H1 (cell line): ENCODE measurements around the gene ISY1. TPM values are rescaled to one million over a fixed set of nuclear protein-coding genes. Genes with fewer than 3 reads are reported as not detected.

ENCODE experiments used
- ATF2 ChIP-seq: IDR thresholded peaks from 2 replicates; pipeline ENCODE4 v1.6.1; 2012; ENCODE audit warnings: low read length, inconsistent platforms
- BCL11A ChIP-seq, 2 experiments: IDR thresholded peaks; one replicate each; pipeline ENCODE4 v1.6.1; 2011; ENCODE audit warnings: low read depth in 2 of 2, low read length in 2 of 2, mild to moderate bottlenecking in 2 of 2
- CHD1 ChIP-seq: IDR thresholded peaks from 2 replicates; pipeline ENCODE4 v1.6.1; 2012; ENCODE audit warnings: low read depth, low read length, improper control_type of control experiment
- E2F6 ChIP-seq: IDR thresholded peaks from 2 replicates; pipeline ENCODE4 v1.6.1; 2012; ENCODE audit warnings: inconsistent platforms
- EP300 ChIP-seq, 2 experiments: IDR thresholded peaks; 1 replicate in 1 of 2; 2 replicates in 1 of 2; pipeline ENCODE4 v1.6.1; 2011 to 2012; ENCODE audit warnings: low read depth in 2 of 2, low read length in 2 of 2, mild to moderate bottlenecking in 2 of 2, borderline replicate concordance in 1 of 2, inconsistent platforms in 1 of 2, moderate library complexity in 1 of 2
- FOSL1 ChIP-seq: IDR thresholded peaks from 2 replicates; pipeline ENCODE4 v1.6.1; 2011; ENCODE audit warnings: mild to moderate bottlenecking, low read depth, low read length, moderate library complexity; ENCODE audit not compliant: insufficient read depth
- HDAC2 ChIP-seq, 2 experiments: fragments of 300-600 bp in 1 of 2; sonication (generic) in 1 of 2; IDR thresholded peaks; 2 replicates each; pipeline ENCODE4 v1.6.1; 2011 to 2012; ENCODE audit warnings: low read depth in 2 of 2, low read length in 2 of 2, mild to moderate bottlenecking in 2 of 2, moderate library complexity in 2 of 2, borderline replicate concordance in 1 of 2, inconsistent platforms in 1 of 2
- JUND ChIP-seq: IDR thresholded peaks from 2 replicates; pipeline ENCODE4 v1.6.1; 2011; ENCODE audit warnings: mild to moderate bottlenecking, improper control_type of control experiment, low read length
- KDM1A ChIP-seq: fragments of 200-600, 300-600 bp; sonication (generic); IDR thresholded peaks from 2 replicates; pipeline ENCODE4 v1.7.1; 2016; ENCODE audit warnings: mild to moderate bottlenecking, low read length, borderline replicate concordance
- KDM5A ChIP-seq: fragments of 200-600 bp; IDR thresholded peaks from 2 replicates; pipeline ENCODE4 v1.7.1; 2012; ENCODE audit warnings: mild to moderate bottlenecking, low read length, inconsistent platforms, mixed read lengths
- MAFK ChIP-seq: IDR thresholded peaks from 2 replicates; pipeline ENCODE4 v1.6.1; 2012; ENCODE audit warnings: low read depth, mild to moderate bottlenecking, improper control_type of control experiment, low read length
- NANOG ChIP-seq: IDR thresholded peaks from 2 replicates; pipeline ENCODE4 v1.6.1; 2011; ENCODE audit warnings: low read length, low read depth, mild to moderate bottlenecking, inconsistent platforms; ENCODE audit not compliant: insufficient read depth, poor library complexity, severe bottlenecking
- POLR2AphosphoS5 ChIP-seq: IDR thresholded peaks from 2 replicates; pipeline ENCODE4 v1.6.1; 2011; ENCODE audit warnings: low read depth, low read length
- RAD21 ChIP-seq, 2 experiments: IDR thresholded peaks in 1 of 2; conservative IDR thresholded peaks in 1 of 2; 2 replicates each; pipeline ENCODE4 v1.6.1; 2011; ENCODE audit warnings: low read depth in 2 of 2, low read length in 2 of 2, improper control_type of control experiment in 1 of 2, inconsistent platforms in 1 of 2, mild to moderate bottlenecking in 1 of 2, moderate library complexity in 1 of 2
- RFX5 ChIP-seq: IDR thresholded peaks from 2 replicates; pipeline ENCODE4 v1.6.1; 2011; ENCODE audit warnings: low read depth, low read length, improper control_type of control experiment, borderline replicate concordance
- RNF2 ChIP-seq: fragments of 200-900, 300-1000 bp; sonication (generic); IDR thresholded peaks from 2 replicates; pipeline ENCODE4 v1.7.1; 2016; ENCODE audit warnings: borderline replicate concordance, low read depth, mild to moderate bottlenecking, antibody characterized with exemption, low read length; ENCODE audit not compliant: poor library complexity, severe bottlenecking; ENCODE audit errors: missing control alignments
- SAP30 ChIP-seq: fragments of 300-600 bp; sonication (generic); IDR thresholded peaks from 2 replicates; pipeline ENCODE4 v1.7.1; 2012; ENCODE audit warnings: low read length, moderate library complexity, mild to moderate bottlenecking, inconsistent platforms; ENCODE audit not compliant: insufficient read depth, insufficient replicate concordance
- SIN3A ChIP-seq, 2 experiments: IDR thresholded peaks in 1 of 2; conservative IDR thresholded peaks in 1 of 2; 2 replicates each; pipeline ENCODE4 v1.6.1; 2011 to 2012; ENCODE audit warnings: low read length in 2 of 2, improper control_type of control experiment in 1 of 2, low read depth in 1 of 2, mild to moderate bottlenecking in 1 of 2
- TEAD4 ChIP-seq: IDR thresholded peaks from 2 replicates; pipeline ENCODE4 v1.6.1; 2012; ENCODE audit warnings: low read depth, low read length, inconsistent platforms, mixed read lengths
- polyA plus RNA-seq, 7 experiments: library from polyadenylated mRNA; depleted of rRNA in 3 of 7; stranded (reverse) in 5 of 7; unstranded in 2 of 7; fragments of >200 nt in 5 of 7; fragments of 200-250 nt in 2 of 7; gene quantifications; 1 replicate in 5 of 7; 2 replicates in 1 of 7; 4 replicates in 1 of 7; pipeline versions ENCODE4 v1.2.1 to v1.2.3, GENCODE V29; 2011 to 2013; ENCODE audit warnings: missing spikeins in 2 of 7, mixed read lengths in 2 of 7
- total RNA-seq: library from RNA; stranded (reverse); fragmentation: NEBNext Ultra II Directional; extraction: Animal tissue kit (Norgen Biotek cat#: 25700); gene quantifications from 2 replicates; pipeline ENCODE4 v1.2.1, GENCODE V29; 2021

Gene ISY1
- total and polyA plus RNA-seq, 2 of the 8 experiments (the other 6 are each of a cell fraction or from before 2014, with no cell fraction given): 16.6 to 38.7 TPM

DNA sequence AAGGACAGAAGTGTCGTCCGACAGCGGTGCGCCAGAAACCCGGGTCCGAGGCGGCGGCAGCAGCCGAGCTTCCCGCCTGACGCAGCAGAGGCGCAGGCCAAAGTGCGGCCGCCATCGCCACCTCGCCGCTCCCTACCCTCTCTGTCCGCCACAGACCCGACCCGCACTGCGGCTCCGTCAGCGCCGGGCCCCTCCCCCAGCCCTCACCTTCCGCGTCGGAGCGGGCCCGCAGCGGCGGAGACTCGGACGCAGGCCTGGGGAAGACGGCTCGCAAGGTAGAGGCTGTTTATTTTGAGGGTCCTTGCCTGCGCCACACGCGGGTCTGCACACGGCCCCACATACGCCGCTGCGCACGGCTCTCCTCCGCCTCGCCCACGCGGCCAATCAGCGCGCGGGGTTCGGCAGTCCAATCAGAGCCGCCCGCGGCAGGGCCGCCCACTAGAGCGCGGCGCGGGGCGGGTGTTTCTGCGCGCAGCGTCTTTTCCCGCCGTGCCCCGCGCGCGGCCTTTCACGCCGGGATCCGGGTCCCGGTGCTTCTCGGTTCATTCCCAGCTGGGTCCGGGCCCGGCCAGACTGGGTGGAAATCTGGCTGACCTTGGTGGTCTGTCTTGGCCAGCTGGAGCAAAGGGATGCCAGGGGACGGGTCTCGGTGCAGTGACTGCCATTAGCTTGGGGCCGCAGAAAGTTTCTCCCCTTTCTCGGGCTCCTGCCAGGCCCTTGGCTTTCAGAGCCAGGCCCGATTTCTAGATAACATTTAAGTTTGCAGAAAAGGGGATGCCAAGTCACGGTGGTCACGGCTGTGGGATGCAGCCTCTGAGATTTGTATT lies 22.9 kb upstream of the ISY1 start, which contains the start of gene CNBP (continued):
- TF ChIP-seq EP300 (IDR thresholded peaks at IDR 0.05; ENCODE audit: borderline replicate concordance in 1 of 2, low read depth in 2 of 2, low read length in 2 of 2) (no peak), KDM1A (no peak), MAFK (no peak), HDAC2 (IDR thresholded peaks at IDR 0.05; ENCODE audit: borderline replicate concordance in 1 of 2, low read depth in 2 of 2, low read length in 2 of 2) (peak; percentile 17 to 85; a peak in 1 of 4 replicates), CHD1 (no peak), TEAD4 (no peak), E2F6 (peak; percentile 67), RAD21 (IDR thresholded peaks at IDR 0.05 in 1 of 2, conservative IDR thresholded peaks at IDR 0.05 in 1 of 2; ENCODE audit: low read depth in 2 of 2, low read length in 2 of 2) (no peak), JUND (no peak), ATF2 (no peak), NANOG (peak; percentile 6), SIN3A (conservative IDR thresholded peaks at IDR 0.05 in 1 of 2, IDR thresholded peaks at IDR 0.05 in 1 of 2; ENCODE audit: low read depth in 1 of 2, low read length in 2 of 2) (no peak; a peak in 1 of 4 replicates), FOSL1 (no peak), BCL11A (IDR thresholded peaks at IDR 0.05; ENCODE audit: low read depth in 2 of 2, low read length in 2 of 2) (no peak), POLR2AphosphoS5 (peak; percentile 93), RFX5 (no peak), RNF2 (no peak), KDM5A (no peak), SAP30 (no peak)
